ENCODE data around the gene AHDC1. TPM values are rescaled to one million over a fixed set of nuclear protein-coding genes. Genes with fewer than 3 reads are reported as not detected.
"Not testable (repeated sequence)": the region's sequence is repeated elsewhere in the genome, so short reads cannot be mapped to it uniquely, and the experiment has no call there.

Gene AHDC1
- total and polyA plus RNA-seq, 2 experiments from 2014 or later = 3.9 to 5.3 TPM

GRCh38 chr1:27503844-27504587, 99.9 kb downstream of the AHDC1 start:
- peak overlapping the region; percentile 64 for H3K9ac ChIP-seq
- no peaks in the 10 kb centered on the region for H3F3A ChIP-seq (ENCODE audit: insufficient read depth)
- H3K4me2 ChIP-seq (ENCODE audit: unreplicated experiment) = peak overlapping the region; percentile 36
- no peaks in the 10 kb centered on the region for H4K20me1 ChIP-seq (ENCODE audit: insufficient read depth)
- H3K9me2 ChIP-seq (ENCODE audit: insufficient read depth) = no peaks in the 10 kb centered on the region
- H3K27me3 ChIP-seq (replicated peaks; ENCODE audit: insufficient read depth) = no peaks in the 10 kb centered on the region
- 34 to 35% methylated on average over 11 to 12 of the region's 12 CpGs for WGBS, 2 experiments (ENCODE audit: low coverage in 1 of 2, low lambda C conversion rate in 2 of 2, missing lambda C conversion rate in 2 of 2)
- H3K9me3 ChIP-seq (ENCODE audit: low read depth) = no peaks in the 10 kb centered on the region
- in situ Hi-C loops (cut with MboI) = no loop called here
- H2AFZ ChIP-seq = peak overlapping the region; percentile 87
- no peak overlapping the region for H3K4me3 ChIP-seq
- H3K79me2 ChIP-seq (ENCODE audit: insufficient read depth) = no peaks in the 10 kb centered on the region
- peak; percentile 65 for DNase-seq
- no peaks in the 10 kb centered on the region for H3K36me3 ChIP-seq (ENCODE audit: low read depth)
- no peak overlapping the region for H3K27ac ChIP-seq
- peaks cover 15% of the 10 kb centered on the region for H3K4me1 ChIP-seq (ENCODE audit: insufficient read depth)
- TF ChIP-seq EZH2phosphoT487 (IDR thresholded peaks at IDR 0.05; ENCODE audit: insufficient read depth, low read depth) = no peak
- TF ChIP-seq EZH2 (IDR thresholded peaks at IDR 0.05; ENCODE audit: insufficient read depth, poor library complexity, severe bottlenecking) = no peak

GRCh38 chr1:27503033-27503432, 100.9 kb downstream of the AHDC1 start:
- H3K9me2 ChIP-seq (ENCODE audit: insufficient read depth) = no peaks in the 10 kb centered on the region
- no peak for DNase-seq
- no peak overlapping the region for H3K27ac ChIP-seq
- no peaks in the 10 kb centered on the region for H3K79me2 ChIP-seq (ENCODE audit: insufficient read depth)
- no peaks in the 10 kb centered on the region for H3K27me3 ChIP-seq (replicated peaks; ENCODE audit: insufficient read depth)
- TF ChIP-seq EZH2phosphoT487 (IDR thresholded peaks at IDR 0.05; ENCODE audit: insufficient read depth, low read depth) (no peak), EZH2 (IDR thresholded peaks at IDR 0.05; ENCODE audit: insufficient read depth, poor library complexity, severe bottlenecking) (no peak)
- 96 to 100% methylated on average over 2 of the region's 2 CpGs for WGBS, 2 experiments (ENCODE audit: low coverage in 1 of 2, low lambda C conversion rate in 2 of 2, missing lambda C conversion rate in 2 of 2)
- no peaks in the 10 kb centered on the region for H3F3A ChIP-seq (ENCODE audit: insufficient read depth)
- H4K20me1 ChIP-seq (ENCODE audit: insufficient read depth) = no peaks in the 10 kb centered on the region
- no peak overlapping the region for H3K9ac ChIP-seq
- in situ Hi-C loops (cut with MboI) = no loop called here
- no peak overlapping the region for H3K4me3 ChIP-seq
- no peak overlapping the region for H3K4me2 ChIP-seq (ENCODE audit: unreplicated experiment)
- H2AFZ ChIP-seq = no peak overlapping the region
- peaks cover 15% of the 10 kb centered on the region for H3K4me1 ChIP-seq (ENCODE audit: insufficient read depth)
- H3K9me3 ChIP-seq (ENCODE audit: low read depth) = no peaks in the 10 kb centered on the region
- no peaks in the 10 kb centered on the region for H3K36me3 ChIP-seq (ENCODE audit: low read depth)

GRCh38 chr1:27501159-27501558, 102.8 kb downstream of the AHDC1 start:
- DNase-seq; H3F3A ChIP-seq (ENCODE audit: insufficient read depth); H3K27me3 ChIP-seq (replicated peaks; ENCODE audit: insufficient read depth); H4K20me1 ChIP-seq (ENCODE audit: insufficient read depth); H3K4me2 ChIP-seq (ENCODE audit: unreplicated experiment); H3K9ac ChIP-seq; H3K27ac ChIP-seq; H3K4me3 ChIP-seq; H3K36me3 ChIP-seq (ENCODE audit: low read depth); H3K9me2 ChIP-seq (ENCODE audit: insufficient read depth); H3K79me2 ChIP-seq (ENCODE audit: insufficient read depth); H2AFZ ChIP-seq; in situ Hi-C loops (cut with MboI); H3K9me3 ChIP-seq (ENCODE audit: low read depth): not testable (repeated sequence)
- H3K4me1 ChIP-seq (ENCODE audit: insufficient read depth) = peaks cover 15% of the 10 kb centered on the region
- 88% methylated on average over 2 of the region's 2 CpGs for WGBS, 2 experiments (ENCODE audit: low coverage in 1 of 2, low lambda C conversion rate in 2 of 2, missing lambda C conversion rate in 2 of 2)

- Histone ChIP-seq H3K4me1 (ENCODE audit: insufficient read depth) (peaks cover 6% of the 10 kb centered on the region; the same call in 1 of the 2 replicates), H3K9ac (no peak overlapping the region), H3K27me3 (replicated peaks; ENCODE audit: insufficient read depth) (no peaks in the 10 kb centered on the region), H3K9me3 (ENCODE audit: low read depth) (no peaks in the 10 kb centered on the region), H3F3A (ENCODE audit: insufficient read depth) (no peaks in the 10 kb centered on the region), H3K4me3 (no peak overlapping the region), H3K4me2 (ENCODE audit: unreplicated experiment) (no peak overlapping the region), H3K27ac (no peak overlapping the region), H2AFZ (no peak overlapping the region), H3K79me2 (ENCODE audit: insufficient read depth) (no peaks in the 10 kb centered on the region), H3K36me3 (ENCODE audit: low read depth) (no peaks in the 10 kb centered on the region), H3K9me2 (ENCODE audit: insufficient read depth) (no peaks in the 10 kb centered on the region), H4K20me1 (ENCODE audit: insufficient read depth) (no peaks in the 10 kb centered on the region)
- TF ChIP-seq EZH2 (IDR thresholded peaks at IDR 0.05; ENCODE audit: insufficient read depth, poor library complexity, severe bottlenecking) = no peak
- no peak for TF ChIP-seq EZH2phosphoT487 (IDR thresholded peaks at IDR 0.05; ENCODE audit: insufficient read depth, low read depth)
- DNase-seq = no peak
- in situ Hi-C loops (cut with MboI) = no loop called here
- 93 to 100% methylated on average over 2 of the region's 2 CpGs for WGBS, 2 experiments (ENCODE audit: low coverage in 1 of 2, low lambda C conversion rate in 2 of 2, missing lambda C conversion rate in 2 of 2)
These were observed 104.8 kb downstream of the AHDC1 start for GRCh38 chr1:27499142-27499541.
